H1 (cell line): ENCODE results near the gene PTPRJ. TPM values are rescaled to one million over a fixed set of nuclear protein-coding genes. Genes with fewer than 3 reads are reported as not detected.

Experiments
- CREB1 ChIP-seq: IDR thresholded peaks from 2 replicates; pipeline ENCODE4 v1.6.1; 2012; ENCODE audit warnings: inconsistent platforms
- EP300 ChIP-seq, 2 experiments: IDR thresholded peaks; 1 replicate in 1 of 2; 2 replicates in 1 of 2; pipeline ENCODE4 v1.6.1; 2011 to 2012; ENCODE audit warnings: low read depth in 2 of 2, low read length in 2 of 2, mild to moderate bottlenecking in 2 of 2, borderline replicate concordance in 1 of 2, inconsistent platforms in 1 of 2, moderate library complexity in 1 of 2
- FOSL1 ChIP-seq: IDR thresholded peaks from 2 replicates; pipeline ENCODE4 v1.6.1; 2011; ENCODE audit warnings: mild to moderate bottlenecking, low read depth, low read length, moderate library complexity; ENCODE audit not compliant: insufficient read depth
- HDAC6 ChIP-seq: IDR thresholded peaks from one replicate; pipeline ENCODE4 v1.7.1; 2012; ENCODE audit warnings: low read depth, mild to moderate bottlenecking, inconsistent platforms, low read length, moderate library complexity
- JUND ChIP-seq: IDR thresholded peaks from 2 replicates; pipeline ENCODE4 v1.6.1; 2011; ENCODE audit warnings: mild to moderate bottlenecking, improper control_type of control experiment, low read length
- KDM5A ChIP-seq: fragments of 200-600 bp; IDR thresholded peaks from 2 replicates; pipeline ENCODE4 v1.7.1; 2012; ENCODE audit warnings: mild to moderate bottlenecking, low read length, inconsistent platforms, mixed read lengths
- TCF12 ChIP-seq: IDR thresholded peaks from 2 replicates; pipeline ENCODE4 v1.6.1; 2011; ENCODE audit warnings: low read depth, mild to moderate bottlenecking, low read length
- polyA plus RNA-seq, 7 experiments: library from polyadenylated mRNA; depleted of rRNA in 3 of 7; stranded (reverse) in 5 of 7; unstranded in 2 of 7; fragments of >200 nt in 5 of 7; fragments of 200-250 nt in 2 of 7; gene quantifications; 1 replicate in 5 of 7; 2 replicates in 1 of 7; 4 replicates in 1 of 7; pipeline versions ENCODE4 v1.2.1 to v1.2.3, GENCODE V29; 2011 to 2013; ENCODE audit warnings: missing spikeins in 2 of 7, mixed read lengths in 2 of 7
- total RNA-seq: library from RNA; stranded (reverse); fragmentation: NEBNext Ultra II Directional; extraction: Animal tissue kit (Norgen Biotek cat#: 25700); gene quantifications from 2 replicates; pipeline ENCODE4 v1.2.1, GENCODE V29; 2021
- TF ChIP-seq, protein P1 (sequence below): fragments of 300-600 bp; sonication (generic); IDR thresholded peaks from 2 replicates; pipeline ENCODE4 v1.7.1; 2012; ENCODE audit warnings: low read length, moderate library complexity, mild to moderate bottlenecking, inconsistent platforms; ENCODE audit not compliant: insufficient replicate concordance
- TF ChIP-seq, protein P2 (sequence below): IDR thresholded peaks from 2 replicates; pipeline ENCODE4 v1.6.1; 2012; ENCODE audit warnings: low read length, inconsistent platforms

The PTPRJ gene
- total and polyA plus RNA-seq, 2 of the 8 experiments (the other 6 are each of a cell fraction or from before 2014, with no cell fraction given): 4.4 to 22.6 TPM

DNA sequence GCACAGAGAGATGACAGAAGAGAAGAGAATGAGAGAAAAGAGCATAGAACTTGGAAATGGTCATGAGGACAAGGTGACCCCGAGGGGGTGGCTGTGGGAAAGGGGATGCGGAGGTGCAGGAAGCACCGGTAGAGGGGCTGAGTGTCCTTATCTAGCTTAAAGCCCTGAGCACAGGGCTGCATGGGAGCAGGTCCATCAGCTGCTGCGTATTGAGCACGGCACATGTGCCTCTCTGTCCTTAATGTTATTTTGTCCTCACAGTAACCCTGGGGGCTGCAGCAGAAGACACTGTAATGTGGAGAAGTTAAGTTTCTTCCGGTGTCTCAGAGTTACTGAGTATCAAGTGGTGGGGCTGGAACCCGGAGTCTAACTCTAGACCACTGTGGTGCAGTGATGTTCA, 141.9 kb downstream of the PTPRJ start (continued):
- TF ChIP-seq, protein P1, sequence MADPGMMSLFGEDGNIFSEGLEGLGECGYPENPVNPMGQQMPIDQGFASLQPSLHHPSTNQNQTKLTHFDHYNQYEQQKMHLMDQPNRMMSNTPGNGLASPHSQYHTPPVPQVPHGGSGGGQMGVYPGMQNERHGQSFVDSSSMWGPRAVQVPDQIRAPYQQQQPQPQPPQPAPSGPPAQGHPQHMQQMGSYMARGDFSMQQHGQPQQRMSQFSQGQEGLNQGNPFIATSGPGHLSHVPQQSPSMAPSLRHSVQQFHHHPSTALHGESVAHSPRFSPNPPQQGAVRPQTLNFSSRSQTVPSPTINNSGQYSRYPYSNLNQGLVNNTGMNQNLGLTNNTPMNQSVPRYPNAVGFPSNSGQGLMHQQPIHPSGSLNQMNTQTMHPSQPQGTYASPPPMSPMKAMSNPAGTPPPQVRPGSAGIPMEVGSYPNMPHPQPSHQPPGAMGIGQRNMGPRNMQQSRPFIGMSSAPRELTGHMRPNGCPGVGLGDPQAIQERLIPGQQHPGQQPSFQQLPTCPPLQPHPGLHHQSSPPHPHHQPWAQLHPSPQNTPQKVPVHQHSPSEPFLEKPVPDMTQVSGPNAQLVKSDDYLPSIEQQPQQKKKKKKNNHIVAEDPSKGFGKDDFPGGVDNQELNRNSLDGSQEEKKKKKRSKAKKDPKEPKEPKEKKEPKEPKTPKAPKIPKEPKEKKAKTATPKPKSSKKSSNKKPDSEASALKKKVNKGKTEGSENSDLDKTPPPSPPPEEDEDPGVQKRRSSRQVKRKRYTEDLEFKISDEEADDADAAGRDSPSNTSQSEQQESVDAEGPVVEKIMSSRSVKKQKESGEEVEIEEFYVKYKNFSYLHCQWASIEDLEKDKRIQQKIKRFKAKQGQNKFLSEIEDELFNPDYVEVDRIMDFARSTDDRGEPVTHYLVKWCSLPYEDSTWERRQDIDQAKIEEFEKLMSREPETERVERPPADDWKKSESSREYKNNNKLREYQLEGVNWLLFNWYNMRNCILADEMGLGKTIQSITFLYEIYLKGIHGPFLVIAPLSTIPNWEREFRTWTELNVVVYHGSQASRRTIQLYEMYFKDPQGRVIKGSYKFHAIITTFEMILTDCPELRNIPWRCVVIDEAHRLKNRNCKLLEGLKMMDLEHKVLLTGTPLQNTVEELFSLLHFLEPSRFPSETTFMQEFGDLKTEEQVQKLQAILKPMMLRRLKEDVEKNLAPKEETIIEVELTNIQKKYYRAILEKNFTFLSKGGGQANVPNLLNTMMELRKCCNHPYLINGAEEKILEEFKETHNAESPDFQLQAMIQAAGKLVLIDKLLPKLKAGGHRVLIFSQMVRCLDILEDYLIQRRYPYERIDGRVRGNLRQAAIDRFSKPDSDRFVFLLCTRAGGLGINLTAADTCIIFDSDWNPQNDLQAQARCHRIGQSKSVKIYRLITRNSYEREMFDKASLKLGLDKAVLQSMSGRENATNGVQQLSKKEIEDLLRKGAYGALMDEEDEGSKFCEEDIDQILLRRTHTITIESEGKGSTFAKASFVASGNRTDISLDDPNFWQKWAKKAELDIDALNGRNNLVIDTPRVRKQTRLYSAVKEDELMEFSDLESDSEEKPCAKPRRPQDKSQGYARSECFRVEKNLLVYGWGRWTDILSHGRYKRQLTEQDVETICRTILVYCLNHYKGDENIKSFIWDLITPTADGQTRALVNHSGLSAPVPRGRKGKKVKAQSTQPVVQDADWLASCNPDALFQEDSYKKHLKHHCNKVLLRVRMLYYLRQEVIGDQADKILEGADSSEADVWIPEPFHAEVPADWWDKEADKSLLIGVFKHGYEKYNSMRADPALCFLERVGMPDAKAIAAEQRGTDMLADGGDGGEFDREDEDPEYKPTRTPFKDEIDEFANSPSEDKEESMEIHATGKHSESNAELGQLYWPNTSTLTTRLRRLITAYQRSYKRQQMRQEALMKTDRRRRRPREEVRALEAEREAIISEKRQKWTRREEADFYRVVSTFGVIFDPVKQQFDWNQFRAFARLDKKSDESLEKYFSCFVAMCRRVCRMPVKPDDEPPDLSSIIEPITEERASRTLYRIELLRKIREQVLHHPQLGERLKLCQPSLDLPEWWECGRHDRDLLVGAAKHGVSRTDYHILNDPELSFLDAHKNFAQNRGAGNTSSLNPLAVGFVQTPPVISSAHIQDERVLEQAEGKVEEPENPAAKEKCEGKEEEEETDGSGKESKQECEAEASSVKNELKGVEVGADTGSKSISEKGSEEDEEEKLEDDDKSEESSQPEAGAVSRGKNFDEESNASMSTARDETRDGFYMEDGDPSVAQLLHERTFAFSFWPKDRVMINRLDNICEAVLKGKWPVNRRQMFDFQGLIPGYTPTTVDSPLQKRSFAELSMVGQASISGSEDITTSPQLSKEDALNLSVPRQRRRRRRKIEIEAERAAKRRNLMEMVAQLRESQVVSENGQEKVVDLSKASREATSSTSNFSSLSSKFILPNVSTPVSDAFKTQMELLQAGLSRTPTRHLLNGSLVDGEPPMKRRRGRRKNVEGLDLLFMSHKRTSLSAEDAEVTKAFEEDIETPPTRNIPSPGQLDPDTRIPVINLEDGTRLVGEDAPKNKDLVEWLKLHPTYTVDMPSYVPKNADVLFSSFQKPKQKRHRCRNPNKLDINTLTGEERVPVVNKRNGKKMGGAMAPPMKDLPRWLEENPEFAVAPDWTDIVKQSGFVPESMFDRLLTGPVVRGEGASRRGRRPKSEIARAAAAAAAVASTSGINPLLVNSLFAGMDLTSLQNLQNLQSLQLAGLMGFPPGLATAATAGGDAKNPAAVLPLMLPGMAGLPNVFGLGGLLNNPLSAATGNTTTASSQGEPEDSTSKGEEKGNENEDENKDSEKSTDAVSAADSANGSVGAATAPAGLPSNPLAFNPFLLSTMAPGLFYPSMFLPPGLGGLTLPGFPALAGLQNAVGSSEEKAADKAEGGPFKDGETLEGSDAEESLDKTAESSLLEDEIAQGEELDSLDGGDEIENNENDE: no peak
- TF ChIP-seq, protein P2, sequence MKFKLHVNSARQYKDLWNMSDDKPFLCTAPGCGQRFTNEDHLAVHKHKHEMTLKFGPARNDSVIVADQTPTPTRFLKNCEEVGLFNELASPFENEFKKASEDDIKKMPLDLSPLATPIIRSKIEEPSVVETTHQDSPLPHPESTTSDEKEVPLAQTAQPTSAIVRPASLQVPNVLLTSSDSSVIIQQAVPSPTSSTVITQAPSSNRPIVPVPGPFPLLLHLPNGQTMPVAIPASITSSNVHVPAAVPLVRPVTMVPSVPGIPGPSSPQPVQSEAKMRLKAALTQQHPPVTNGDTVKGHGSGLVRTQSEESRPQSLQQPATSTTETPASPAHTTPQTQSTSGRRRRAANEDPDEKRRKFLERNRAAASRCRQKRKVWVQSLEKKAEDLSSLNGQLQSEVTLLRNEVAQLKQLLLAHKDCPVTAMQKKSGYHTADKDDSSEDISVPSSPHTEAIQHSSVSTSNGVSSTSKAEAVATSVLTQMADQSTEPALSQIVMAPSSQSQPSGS: no peak
- no peak for TF ChIP-seq KDM5A
- no peak for TF ChIP-seq FOSL1
- TF ChIP-seq TCF12: no peak
- no peak for TF ChIP-seq CREB1
- no peak for TF ChIP-seq HDAC6
- no peak for TF ChIP-seq JUND
- TF ChIP-seq EP300 (IDR thresholded peaks at IDR 0.05; ENCODE audit: borderline replicate concordance in 1 of 2, low read depth in 2 of 2, low read length in 2 of 2): no peak
- TF ChIP-seq, all 59 proteins: peak for 0
